ELR (cell line): ENCODE results near the gene AGA.

Source experiments
- DNase-seq: peaks from one replicate; pipeline ENCODE4 v3.0.0-alpha.2; 2015; ENCODE audit warnings: low read depth

AGA gene

GRCh38 chr4:177447417-177448004, 5.3 kb upstream of the AGA start:
- DNase-seq = peak; percentile 9

GRCh38 chr4:177446586-177446985, 4.3 kb upstream of the AGA start:
- DNase-seq = no peak

DNA sequence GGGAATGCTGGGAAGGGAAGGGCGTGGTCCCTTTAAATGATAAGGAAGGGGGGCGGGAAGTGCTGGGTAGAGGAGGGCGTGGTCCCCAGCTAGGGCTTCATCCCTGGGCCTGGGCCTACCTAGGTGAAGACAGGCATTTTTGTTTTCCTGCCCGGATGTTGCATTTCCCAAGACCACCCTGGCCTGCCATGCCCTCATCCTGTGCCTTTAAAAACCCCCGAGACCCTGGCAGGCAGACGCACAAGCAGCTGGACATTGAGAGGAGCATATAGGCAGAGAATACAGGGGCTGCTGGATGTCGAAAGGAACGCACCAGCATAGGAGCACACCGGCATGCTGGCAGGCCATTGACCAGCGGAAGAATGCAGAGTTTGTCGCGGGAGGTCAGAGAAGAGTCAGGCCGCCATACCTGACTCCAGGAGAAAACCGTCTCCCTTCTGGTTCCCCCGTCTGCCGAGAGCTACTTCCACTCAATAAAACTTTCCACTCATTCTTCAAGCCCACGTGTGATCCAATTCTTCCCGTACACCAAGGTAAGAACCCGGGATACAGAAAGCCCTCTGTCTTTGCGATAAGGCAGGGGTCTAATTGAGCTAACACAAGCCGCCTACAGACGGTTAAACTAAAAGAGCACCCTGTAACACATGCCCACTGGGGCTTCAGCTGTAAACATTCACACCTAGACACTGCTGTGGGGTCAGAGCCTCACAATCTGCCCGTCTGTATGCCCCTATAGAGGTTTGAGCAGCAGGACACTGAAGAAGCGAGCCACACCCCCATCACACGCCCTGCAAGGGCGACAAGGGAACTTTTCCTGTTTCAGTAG, 2.9 kb upstream of the AGA start:
- no peak for DNase-seq

- DNase-seq = peak; percentile 52
Observed at GRCh38 chr4:177441061-177441802, 1.0 kb downstream of the AGA start.

DNA sequence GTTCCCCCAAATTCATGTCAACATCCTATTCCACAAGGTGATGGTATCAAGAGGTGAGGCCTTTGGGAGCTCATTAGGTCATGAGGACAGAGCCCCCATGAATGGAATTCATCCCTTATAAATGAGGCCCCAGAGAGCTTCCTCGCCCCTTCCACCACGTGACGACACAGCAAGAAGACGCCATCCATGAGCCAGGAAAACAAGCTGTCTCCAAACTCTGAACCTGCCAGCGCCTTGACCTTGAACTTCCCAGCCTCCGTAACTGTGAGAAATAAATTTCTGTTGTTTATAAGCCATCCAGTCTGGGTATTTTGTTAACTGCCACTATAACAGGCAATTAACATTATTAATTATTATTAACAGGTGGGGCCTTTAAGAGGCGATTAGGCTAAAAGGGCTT, 5.8 kb downstream of the AGA start:
- no peak for DNase-seq

DNA sequence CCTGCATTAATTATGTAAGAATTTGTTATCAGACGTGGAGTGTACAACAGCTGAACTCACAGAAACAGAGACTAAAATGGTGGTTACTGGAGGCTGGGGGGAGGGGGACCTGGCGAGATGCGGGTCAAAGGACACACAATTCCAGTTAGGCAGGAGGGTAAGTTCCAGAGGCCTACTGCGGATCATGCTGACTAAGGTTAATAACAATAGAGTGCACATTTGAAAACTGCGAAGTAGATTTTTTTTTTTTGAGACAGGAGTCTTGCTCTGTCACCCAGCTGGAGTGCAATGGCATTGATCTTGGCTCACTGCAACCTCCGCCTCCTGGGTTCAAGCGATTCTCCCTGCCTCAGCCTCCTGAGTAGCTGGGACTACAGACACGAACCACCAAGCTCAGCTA, 7.6 kb downstream of the AGA start:
- DNase-seq = no peak

DNA sequence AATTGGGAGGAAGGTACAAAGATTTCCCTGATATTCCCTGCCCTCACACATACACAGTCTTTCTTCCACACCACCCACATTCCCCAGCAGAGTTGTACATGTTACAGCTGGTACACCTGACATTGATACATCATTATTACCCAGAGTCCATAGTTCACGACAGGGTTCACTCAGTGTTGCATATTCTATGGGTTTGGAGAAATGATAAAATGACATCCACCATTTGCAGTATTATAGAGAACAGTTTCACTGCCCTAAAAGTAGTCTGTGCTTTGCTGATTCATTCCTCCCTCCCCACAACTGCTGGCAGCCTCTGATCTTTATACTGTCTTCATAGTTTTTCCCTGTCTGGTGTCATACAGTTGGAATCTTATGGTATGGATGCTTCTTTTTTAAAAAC, 15.0 kb downstream of the AGA start:
- peak; percentile 65 for DNase-seq

- DNase-seq = peak; percentile 4
Observed at GRCh38 chr4:177419434-177419833, 22.8 kb downstream of the AGA start.

DNA sequence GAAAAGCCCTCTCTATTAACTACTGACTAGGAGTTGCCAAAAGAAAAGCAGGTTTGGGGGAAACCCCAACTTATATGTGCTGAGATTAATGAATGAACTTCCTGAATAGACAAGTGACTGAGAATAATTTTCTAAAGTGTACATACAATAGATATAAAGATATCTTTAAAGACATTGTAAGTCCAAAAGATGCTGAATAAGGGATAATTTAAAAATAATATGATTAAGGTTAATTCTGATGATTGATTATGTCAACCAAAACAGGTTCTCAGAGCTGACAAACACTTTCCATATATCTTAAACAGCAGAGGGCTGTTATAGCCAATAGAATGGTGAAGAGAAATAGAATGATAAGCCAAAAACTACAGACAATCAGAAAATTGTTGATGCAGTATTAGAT, 28.6 kb downstream of the AGA start:
- DNase-seq = no peak

DNA sequence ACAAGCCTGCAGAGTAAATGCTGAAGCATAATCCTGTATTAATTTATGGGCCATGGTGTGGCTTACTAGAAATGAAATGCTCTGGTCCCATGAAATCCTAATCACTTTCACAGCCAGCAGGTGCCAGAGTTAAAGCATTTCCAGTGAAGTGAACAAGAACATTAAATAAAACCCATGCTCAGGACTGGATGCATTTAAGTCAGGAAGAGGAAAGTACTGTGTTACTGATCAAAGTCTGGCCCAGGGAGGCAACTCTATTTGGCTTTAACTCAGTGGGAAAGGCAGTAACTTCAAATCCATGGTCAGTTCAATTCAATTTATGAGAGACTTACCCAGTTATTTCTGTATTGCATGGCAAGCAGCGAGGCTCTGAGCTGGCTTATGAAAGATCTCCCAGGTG, 29.2 kb downstream of the AGA start:
- DNase-seq = no peak

- no peak for DNase-seq
Observed at GRCh38 chr4:177411996-177412395, 30.2 kb downstream of the AGA start.

- no peak for DNase-seq
Observed at GRCh38 chr4:177410566-177410965, 31.7 kb downstream of the AGA start.

- no peak for DNase-seq
Observed at GRCh38 chr4:177408023-177408422, 34.2 kb downstream of the AGA start.

GRCh38 chr4:177405508-177405907, 36.7 kb downstream of the AGA start:
- no peak for DNase-seq

- no peak for DNase-seq
Observed at GRCh38 chr4:177404986-177405385, 37.3 kb downstream of the AGA start.

GRCh38 chr4:177404342-177404741, 37.9 kb downstream of the AGA start:
- no peak for DNase-seq

DNA sequence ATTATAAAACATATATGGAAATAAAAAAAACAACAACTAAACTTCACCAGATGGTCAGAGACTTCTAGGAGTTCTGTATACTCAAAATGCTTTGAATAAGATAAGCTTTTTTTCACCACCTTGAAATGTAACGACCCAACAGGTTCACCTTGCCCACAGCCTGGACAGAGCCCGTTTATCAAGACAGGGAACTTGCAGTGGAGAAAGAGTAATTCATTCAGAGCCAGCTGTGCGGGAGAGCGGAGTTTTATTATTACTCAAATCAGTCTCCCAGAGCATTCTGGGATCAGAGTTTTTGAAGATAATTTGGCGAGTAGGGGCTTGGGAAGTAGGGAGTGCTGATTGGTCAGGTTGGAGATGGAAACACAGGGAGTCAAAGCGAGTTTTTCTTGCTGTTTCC, 38.5 kb downstream of the AGA start:
- DNase-seq = no peak

DNA sequence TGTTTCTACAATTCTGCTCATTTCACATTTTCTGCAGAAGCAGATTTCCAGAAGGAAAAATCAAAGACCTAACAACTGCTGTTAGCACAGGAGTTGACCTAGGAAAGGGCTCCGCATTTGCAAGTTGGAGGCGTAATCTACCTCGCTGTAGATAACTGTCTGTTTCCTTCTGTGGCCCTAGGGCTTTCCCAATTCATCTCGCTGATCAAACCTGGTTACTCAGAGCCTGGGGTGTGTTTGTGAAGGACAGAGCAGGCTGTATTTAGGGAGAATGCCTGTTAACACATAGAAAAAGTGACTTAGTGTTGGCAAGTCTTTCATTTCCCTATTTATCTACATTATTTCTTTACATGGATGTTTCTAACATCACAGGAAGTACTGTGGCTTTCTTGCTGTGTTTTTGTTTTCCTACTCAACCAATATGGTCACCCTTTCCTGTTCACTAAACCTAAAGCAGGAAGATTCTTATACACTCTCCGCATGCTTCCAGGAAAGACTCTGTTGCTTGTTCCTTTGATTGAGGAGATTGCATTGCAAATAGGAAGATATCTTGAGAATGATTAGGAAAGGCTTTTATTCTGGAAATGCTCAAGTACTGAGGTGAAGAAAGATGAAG, 40.5 kb downstream of the AGA start:
- DNase-seq = no peak

DNA sequence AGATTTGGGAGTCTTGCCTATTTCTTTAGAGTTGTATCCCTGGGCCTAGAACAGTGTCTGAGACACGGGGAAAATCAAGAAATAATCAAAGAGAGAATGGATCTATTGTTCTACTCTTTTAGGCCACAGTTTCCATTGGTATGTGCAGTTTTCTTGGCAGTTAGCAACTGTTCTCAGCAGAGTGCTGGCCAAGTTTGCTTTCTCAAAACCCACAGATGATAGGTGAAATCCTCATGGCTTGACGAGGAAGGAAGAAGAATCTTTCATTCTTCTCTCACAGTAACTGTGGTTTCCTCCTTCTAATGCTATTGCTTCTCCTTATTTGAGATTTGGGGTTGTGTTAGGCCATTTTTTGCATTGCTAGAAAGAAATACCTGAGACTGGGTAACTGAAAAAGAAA, 42.2 kb downstream of the AGA start:
- no peak for DNase-seq

DNA sequence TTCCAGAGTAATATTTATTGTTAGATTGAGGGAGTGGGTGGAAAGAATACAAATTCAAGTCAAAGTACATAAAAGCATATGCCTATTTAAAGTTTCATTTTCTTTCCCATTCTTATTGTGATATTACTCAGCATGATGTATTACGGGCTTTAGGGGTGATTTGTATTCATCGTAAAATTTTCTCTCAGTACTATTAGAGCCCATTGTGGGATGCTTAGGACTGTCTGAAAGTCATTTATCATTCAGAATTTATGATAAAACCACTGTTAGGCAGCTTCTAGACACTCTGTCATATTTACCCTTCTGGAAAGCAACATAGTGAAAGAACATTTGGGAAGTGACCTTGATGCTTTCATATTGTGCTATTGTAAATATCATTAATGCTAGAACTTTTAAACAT, 45.9 kb downstream of the AGA start:
- DNase-seq = no peak

- no peak for DNase-seq
Observed at GRCh38 chr4:177393236-177393635, 49.0 kb downstream of the AGA start.

DNA sequence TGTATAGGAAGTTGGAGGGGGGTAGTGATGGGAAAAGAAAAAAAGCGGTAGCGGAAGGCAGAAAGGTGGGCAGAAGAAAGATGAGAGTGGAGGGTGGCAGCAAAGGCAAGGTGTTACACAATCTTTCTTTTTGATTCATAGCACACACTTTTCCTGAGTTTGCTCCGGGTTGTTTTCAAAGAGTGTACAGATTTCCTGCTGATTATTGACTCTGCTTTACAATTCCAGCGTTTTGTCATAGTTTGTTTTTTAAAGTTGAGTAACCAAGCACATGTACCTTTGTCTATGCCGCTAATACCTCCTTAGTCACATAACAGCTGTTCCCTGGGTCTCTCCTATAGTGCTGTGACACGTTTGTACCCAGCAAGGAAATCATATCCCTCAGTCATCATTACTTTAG, 50.3 kb downstream of the AGA start:
- no peak for DNase-seq

- DNase-seq = no peak
Observed at GRCh38 chr4:177391287-177391686, 51.0 kb downstream of the AGA start.
